Activated CD8-positive, alpha-beta memory T cell treated with anti-CD3 and anti-CD28 coated beads for 4 hours (primary cell): ENCODE measurements around the gene CHIC2.

ENCODE experiments used
- DNase-seq, 2 donors: peaks; one replicate each; pipeline ENCODE4 v3.0.0-alpha.2; 2020; ENCODE audit warnings: low read depth in 2 of 2

The CHIC2 gene

DNA sequence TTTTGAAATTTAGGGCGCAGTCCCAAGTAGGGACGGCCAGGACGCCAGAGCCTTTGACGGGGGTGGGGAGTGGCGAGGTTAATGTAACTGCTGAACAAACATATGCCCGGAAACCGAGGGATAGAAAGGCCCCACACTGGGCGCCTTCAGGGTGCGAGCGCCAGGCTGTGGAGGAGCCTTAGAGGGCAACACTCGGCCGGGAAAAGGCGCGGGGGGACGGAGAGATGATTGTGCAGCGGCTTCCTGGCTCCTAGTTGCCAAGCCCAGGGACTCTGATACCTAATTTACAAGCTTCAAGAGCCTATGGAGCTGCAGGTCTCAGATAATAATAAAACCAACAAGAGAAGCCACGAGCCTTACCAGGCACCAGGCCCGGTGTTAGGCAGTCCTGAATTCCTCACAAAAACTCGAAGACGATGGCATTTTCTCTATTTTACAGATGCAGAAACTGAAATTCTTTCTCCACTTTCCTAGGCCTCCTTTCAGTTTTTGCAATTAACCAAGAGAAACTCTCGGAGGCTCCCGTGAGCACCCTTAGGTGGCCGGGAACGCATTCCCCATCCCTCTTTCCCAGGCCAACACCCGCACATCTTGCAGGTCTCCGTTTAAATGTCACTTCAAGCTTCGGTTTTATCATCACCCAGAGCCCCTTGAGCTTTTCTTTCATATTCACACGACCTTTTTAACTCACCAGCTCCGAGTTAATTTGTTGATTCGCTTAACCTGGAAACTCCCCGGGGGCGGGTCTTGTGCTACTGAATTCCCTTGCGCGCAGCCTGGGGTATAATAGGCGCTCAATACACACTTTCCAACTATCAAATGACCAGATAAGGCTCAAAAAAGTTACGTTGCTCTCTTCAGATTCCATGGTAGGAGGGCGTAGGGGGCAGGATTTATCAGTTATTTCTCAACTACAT lies 29.2 kb upstream of the CHIC2 start:
- no peak for DNase-seq

DNA sequence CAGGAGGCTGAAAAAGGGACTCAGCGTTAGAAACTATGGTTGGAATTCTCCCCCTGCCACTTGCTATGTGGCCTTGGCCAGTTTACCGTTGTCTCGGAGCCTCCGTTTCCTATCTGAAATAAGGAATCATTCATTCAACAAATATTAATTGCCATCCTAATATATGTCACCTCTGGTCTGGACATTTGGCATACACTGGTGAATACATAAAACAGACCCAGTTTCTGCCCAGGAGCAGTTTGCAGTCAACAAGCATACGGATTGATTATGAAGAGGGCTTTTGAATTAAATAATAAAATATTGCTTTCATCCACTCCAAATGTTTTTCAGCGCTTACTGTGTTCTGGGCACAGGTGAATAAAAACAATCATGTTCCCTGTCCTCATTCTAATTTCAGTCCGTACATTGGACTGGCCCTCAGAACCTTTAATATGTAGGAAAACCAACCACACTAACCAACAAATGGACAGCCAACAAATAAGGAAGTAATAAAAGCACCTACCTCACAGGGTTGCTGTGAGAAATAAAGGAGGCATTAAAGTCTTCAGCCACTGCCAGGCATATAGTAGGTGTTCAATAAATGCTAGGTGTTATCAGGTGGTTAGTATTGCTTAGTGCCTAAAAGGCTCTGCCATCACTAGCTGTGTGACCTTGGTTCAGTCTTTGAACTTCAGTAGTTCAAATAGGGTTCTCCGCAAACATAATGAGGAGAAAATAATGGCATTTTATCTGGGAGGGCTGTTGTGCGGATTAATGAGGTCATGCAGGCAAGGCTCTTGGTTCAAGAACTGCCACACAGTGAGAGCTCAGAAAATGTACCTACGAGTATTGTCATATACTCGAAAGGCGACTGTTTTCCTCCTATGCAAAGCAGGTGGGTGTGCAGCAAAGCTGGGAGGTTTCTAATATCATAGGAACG lies 28.3 kb upstream of the CHIC2 start:
- no peak for DNase-seq

DNA sequence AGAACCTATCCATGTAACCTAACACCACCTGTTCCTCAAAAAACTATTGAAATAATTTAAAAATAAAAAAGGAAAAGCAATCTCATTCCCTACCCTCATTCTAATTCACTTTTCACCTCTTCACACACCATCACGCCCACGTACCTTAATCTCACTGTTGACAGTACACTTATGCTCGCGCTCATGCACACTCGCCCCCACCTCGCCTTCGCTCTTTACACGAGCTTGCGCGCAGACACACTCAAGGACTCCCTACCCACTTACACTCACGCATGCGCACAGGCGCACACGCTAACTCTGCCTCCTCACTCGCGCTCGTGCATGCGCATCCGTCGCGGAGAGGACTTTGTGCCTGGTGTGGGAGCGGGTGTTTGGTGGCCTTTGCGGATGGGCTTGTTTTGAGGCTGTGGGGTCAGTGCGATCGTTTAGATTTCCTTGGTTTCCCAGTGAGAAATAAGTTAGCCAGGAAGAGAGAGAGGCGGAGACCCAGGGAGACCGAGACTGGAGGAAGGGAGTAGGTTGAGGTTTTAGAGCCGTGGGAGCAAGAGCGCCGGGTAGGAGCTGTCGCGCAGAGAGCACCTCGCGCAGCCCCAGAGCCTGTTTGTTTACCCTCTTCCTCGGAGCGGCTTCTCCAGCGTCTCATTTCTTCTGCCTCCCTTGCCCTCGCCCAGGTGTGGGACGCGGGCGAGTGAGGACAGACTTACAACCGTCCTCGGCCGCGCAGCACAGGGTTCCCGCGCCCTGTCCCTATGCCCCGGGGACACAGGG lies 27.4 kb upstream of the CHIC2 start:
- DNase-seq: peak; percentile 55 to 74

GRCh38 chr4:54090804-54091623 lies 26.6 kb upstream of the CHIC2 start:
- DNase-seq: no peak

- no peak for DNase-seq
Measured at GRCh38 chr4:54090404-54090803, 26.0 kb upstream of the CHIC2 start.

DNA sequence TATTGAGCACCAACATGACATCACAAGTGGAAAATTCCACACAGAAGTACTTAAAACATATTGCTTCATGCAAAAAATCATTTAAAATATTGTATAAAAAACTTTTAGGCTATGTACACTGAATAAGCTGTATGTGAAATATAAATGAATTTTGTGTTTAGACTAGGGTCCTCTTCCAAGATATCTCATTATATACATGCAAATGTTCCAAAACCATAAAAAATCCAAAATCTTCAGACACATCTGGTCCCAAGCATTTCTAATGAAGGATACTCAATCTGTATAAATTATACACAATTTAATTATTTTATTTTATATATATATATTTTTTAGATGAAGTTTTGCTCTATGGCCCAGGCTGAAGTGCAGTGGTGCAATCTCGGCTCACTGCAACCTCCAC lies 25.5 kb upstream of the CHIC2 start:
- no peak for DNase-seq

DNA sequence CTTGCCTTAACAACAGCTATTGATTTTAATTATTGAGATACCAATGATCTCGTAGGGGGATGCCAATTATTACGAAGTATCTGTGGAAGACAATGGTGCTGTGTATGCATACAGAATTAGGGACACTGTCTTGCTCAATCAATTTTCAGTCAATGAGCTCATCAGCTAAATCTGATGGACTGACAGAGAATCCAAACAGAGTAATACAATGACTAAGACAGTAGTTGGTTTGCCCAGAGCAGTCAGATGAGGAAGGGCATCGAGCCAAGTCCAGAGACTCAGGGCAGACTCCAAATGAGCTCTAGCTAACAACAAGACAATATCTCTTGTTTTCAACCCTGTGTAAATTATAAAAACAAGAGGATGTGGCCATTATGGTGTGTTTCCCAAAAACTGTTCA lies 20.9 kb upstream of the CHIC2 start:
- no peak for DNase-seq

- DNase-seq: no peak
Measured at GRCh38 chr4:54082168-54082567, 17.8 kb upstream of the CHIC2 start.

DNA sequence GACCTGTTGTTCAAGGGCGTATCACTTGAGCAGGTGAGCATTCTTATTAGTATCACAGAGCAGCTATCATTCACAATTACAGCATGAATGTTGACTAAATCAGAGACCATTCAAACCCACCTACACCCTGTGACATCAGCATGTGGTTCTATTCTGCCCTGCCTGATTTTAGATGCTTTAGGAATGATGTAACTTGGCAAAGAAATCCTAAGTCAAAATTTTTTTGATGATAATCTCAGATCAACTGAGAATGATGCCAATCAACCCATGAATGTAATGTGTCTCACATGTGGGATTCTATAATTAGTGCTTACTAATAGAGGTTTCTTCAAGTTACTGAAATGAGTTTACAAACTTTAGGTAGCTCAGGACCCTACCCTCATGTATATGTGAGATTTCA lies 13.4 kb upstream of the CHIC2 start:
- no peak for DNase-seq

GRCh38 chr4:54076673-54077072 lies 12.3 kb upstream of the CHIC2 start:
- no peak for DNase-seq

GRCh38 chr4:54074381-54074780 lies 10.0 kb upstream of the CHIC2 start:
- DNase-seq: no peak

- DNase-seq: no peak
Measured at GRCh38 chr4:54073271-54073880, 9.0 kb upstream of the CHIC2 start.

DNA sequence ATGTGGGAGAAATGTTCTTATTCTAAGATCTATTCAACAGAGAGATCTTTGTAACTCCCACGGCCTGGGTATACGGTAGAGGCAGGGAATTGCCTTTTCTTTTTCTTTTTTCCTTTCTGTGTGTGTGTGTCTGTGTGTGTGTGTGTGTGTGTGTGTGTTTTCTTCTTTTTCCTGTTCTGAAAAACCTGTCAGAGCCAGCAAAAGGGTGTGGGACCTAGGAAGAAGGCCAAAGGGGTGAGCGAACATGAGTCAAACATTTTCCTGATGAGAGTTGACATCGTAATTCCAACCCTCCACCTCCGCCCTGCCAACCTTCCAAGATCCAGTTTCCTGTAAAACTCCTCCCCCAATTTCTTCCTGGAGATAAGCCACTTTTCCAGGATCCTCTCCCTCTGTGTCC lies 2.8 kb upstream of the CHIC2 start:
- no peak for DNase-seq

DNA sequence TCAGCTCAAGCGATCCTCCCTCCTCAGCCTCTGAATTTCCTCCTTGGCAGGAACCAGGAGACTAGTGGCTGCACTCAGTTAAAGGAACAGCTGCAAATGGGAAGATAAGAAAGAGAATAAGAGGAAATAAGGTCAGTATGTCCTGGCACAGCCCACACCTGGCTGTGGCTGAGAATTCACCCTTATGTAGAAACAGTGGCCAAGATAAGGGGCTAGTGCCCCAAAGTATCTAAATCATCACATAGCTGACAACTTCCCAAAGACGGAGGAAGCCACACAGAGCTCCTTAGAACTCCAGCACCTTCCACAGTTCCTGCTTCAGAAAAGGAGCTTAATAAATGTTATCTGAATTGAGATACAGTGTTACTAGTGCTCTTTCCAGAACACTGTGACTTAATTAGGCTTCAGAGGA lies 2.3 kb upstream of the CHIC2 start:
- no peak for DNase-seq

DNA sequence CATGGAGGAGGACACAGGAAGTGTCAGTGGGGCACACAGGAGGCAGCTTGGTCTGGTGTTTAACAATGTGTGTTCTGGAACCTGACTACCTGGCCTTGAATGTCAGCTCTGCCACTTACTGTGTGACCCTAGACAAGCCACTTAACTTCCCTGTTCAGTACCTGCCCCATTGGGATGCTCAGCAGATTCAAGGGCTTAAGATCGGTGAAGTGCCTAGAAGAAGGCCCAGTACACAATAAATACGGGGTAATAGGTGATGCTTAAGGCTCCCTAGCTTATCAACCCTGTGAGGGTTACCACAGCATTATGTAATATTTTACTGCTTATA lies 1.6 kb upstream of the CHIC2 start:
- no peak for DNase-seq

- DNase-seq: no peak
Measured at GRCh38 chr4:54065282-54066087, 1.1 kb upstream of the CHIC2 start.

DNA sequence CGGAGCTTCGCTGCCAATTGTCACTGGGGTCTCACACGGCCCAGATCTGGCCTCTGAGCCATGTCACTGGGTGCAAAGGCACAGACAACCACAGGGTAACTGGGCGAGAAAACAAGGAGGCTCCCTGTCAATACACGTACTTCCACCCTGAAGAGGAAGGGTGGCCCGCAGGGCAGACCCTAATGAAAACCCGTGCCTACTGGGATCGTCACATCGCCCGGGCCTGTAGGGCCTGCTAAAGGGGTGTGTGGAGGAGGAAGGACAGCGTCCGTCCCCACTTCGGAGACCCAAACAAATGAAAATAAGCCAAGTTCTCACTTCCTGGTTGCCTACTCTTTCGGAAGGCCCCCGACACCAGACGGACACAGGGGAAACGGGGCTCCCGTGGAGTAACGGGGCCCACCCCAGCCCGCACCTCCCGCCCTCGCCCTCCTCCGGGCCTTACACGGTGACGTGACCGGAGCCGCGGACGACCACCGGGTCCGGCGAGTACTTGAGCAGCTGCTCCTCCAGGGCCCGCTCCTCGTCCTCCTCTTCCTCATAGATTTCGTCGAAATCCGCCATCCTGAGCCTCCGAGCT lies 578 bp downstream of the CHIC2 start:
- DNase-seq: peak; percentile 3 to 7

DNA sequence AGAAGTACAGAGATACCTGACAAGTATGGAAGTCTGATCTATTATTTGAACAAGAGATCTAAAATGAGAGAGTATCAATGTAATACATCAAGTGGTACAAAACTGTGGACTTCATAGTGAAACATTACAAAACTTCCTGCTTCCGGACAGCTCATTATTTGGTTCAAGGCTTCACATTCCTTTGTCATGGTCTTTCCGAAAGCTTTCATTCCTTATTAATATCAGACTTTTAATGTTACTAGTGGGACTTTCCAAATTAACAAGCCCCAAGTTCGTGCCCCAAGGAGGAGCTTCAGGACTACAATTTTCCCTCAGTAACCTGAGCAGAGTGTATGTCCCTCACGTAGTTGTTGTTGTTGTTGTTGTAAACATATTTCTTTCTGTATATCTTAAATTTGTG lies 1.2 kb downstream of the CHIC2 start:
- DNase-seq: no peak

DNA sequence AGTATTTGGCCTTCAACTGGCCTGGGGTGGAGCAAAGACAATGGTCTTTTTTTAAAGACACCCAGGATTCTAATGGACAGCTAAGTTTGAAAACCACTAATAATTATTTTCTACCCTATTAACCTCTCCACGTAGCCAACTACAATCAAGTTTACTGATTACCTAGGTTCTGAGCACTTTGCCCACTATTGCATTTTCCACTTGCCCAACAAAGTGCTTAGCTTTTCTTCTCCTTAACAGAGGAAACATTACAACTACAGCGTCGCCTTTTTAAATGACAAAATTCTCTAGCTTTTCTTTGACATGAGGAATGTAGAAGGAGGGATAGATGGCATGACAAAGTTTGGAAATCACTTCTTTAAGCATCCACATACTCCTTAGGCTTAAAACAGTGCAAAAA lies 2.0 kb downstream of the CHIC2 start:
- no peak for DNase-seq

GRCh38 chr4:54061873-54062272 lies 2.5 kb downstream of the CHIC2 start:
- no peak for DNase-seq
